ENCODE data around the gene ARHGEF4. TPM values are rescaled to one million over a fixed set of nuclear protein-coding genes. Genes with fewer than 3 reads are reported as not detected.

The ARHGEF4 gene
- total RNA-seq, 1 experiment from 2014 or later: 21.8 TPM

- Mint-ChIP-seq H3K9me3 (no peaks in the 10 kb centered on the region), H3K36me3 (peaks cover 57% of the 10 kb centered on the region), H3K4me1 (peaks cover 13% of the 10 kb centered on the region), H3K27ac (peak overlapping the region; percentile 82), H3K27me3 (ENCODE audit: low read depth) (no peaks in the 10 kb centered on the region), H3K4me3 (no peak overlapping the region)
- CTCF ChIA-PET: interaction anchor here (0.6 to 1.2 kb wide), 2 partner anchors 13 to 15 kb away, joined by 3 to 4 read pairs; no protein-coding TSS in a partner anchor
- DNase-seq (ENCODE audit: low spot score): no peak
- TF ChIP-seq ZNF281 (CRISPR knock-in tag; IDR thresholded peaks at IDR 0.05) (no peak), ZNF423 (CRISPR knock-in tag; IDR thresholded peaks at IDR 0.05) (no peak), ZBTB43 (CRISPR knock-in tag; IDR thresholded peaks at IDR 0.05) (no peak), HMGXB4 (CRISPR knock-in tag; IDR thresholded peaks at IDR 0.05) (no peak), NFE2L1 (CRISPR knock-in tag; IDR thresholded peaks at IDR 0.05) (no peak), ZNF317 (CRISPR knock-in tag; IDR thresholded peaks at IDR 0.05; ENCODE audit: borderline replicate concordance, low read depth) (no peak), GTF2I (CRISPR knock-in tag; conservative IDR thresholded peaks at IDR 0.05) (no peak), ZNF396 (CRISPR knock-in tag; IDR thresholded peaks at IDR 0.05; ENCODE audit: borderline replicate concordance) (no peak), NR1H2 (CRISPR knock-in tag; IDR thresholded peaks at IDR 0.05) (no peak), PRRX2 (CRISPR knock-in tag; IDR thresholded peaks at IDR 0.05) (no peak), PRDM15 (CRISPR knock-in tag; IDR thresholded peaks at IDR 0.05) (no peak)
- ATAC-seq: no peak
- POLR2A ChIA-PET: no interaction called here
Measured at GRCh38 chr2:131056204-131056931, 219.7 kb downstream of the ARHGEF4 start.

GRCh38 chr2:131056932-131057287 is 220.2 kb downstream of the ARHGEF4 start:
- no peaks in the 10 kb centered on the region for H3K9me3 Mint-ChIP-seq
- no peak for ATAC-seq
- no peak for TF ChIP-seq PREB (CRISPR knock-in tag; IDR thresholded peaks at IDR 0.05; ENCODE audit: borderline replicate concordance)
- TF ChIP-seq TEAD4 (CRISPR knock-in tag; IDR thresholded peaks at IDR 0.05): no peak
- TF ChIP-seq NFE2L1 (CRISPR knock-in tag; IDR thresholded peaks at IDR 0.05): no peak
- no peak for TF ChIP-seq EMX1 (CRISPR knock-in tag; IDR thresholded peaks at IDR 0.05)
- H3K27ac Mint-ChIP-seq: peak overlapping the region; percentile 82
- POLR2A ChIA-PET: no interaction called here
- CTCF ChIA-PET: interaction anchor here (0.6 to 1.2 kb wide), 2 partner anchors 13 to 16 kb away, joined by 3 to 4 read pairs; no protein-coding TSS in a partner anchor
- no peak for DNase-seq (ENCODE audit: low spot score)
- no peak overlapping the region for H3K4me3 Mint-ChIP-seq
- peaks cover 13% of the 10 kb centered on the region for H3K4me1 Mint-ChIP-seq
- no peaks in the 10 kb centered on the region for H3K27me3 Mint-ChIP-seq (ENCODE audit: low read depth)
- peaks cover 51% of the 10 kb centered on the region for H3K36me3 Mint-ChIP-seq
